Aorta (tissue), 4 donors: ENCODE data around the gene CRX. TPM values are rescaled to one million over a fixed set of nuclear protein-coding genes. Genes with fewer than 3 reads are reported as not detected.

Experiments used
- polyA plus RNA-seq, 2 donors: library from polyadenylated mRNA; stranded (reverse); fragments of 200-250 nt; gene quantifications; one replicate each; pipeline ENCODE4 v1.2.3, GENCODE V29; 2013
- total RNA-seq, 2 donors: library from RNA; stranded (reverse); fragmentation: NEBNext Ultra II Directional; extraction: Animal tissue kit (Norgen Biotek cat#: 25700); gene quantifications; one replicate each; pipeline ENCODE4 v1.2.1, GENCODE V29; 2021
- donor health status: healthy with polysubstance abuse.
- donor health status: Bipolar disorder and iron deficiency.
- donor health status: DM: no; HTN: no; CAD: no.
- donor health status: DM: yes; HTN: yes; CAD: no.

Gene CRX
- total and polyA plus RNA-seq, 4 donors: 0.25 TPM; not detected in 3

Other genes with a start within 250 kb of the CRX start
- under 1 TPM; 0.13 to 0.30 TPM for gene ZNF541, start 248.8 kb upstream of the CRX start, total RNA-seq
- under 1 TPM in 1 of 2 donors, not detected in 1; 0.38 TPM for gene ZNF541, start 248.8 kb upstream of the CRX start, polyA plus RNA-seq
- gene BICRA, start 212.8 kb upstream of the CRX start, total RNA-seq: 10 to 100 TPM; 12.3 to 17.9 TPM
- gene BICRA, start 212.8 kb upstream of the CRX start, polyA plus RNA-seq: 10 to 100 TPM in 1 of 2 donors, under 1 TPM in 1; 0.88 to 12.3 TPM
- gene EHD2, start 108.5 kb upstream of the CRX start, total RNA-seq: 100 to 1,000 TPM; 170 to 189 TPM
- 100 to 1,000 TPM in 1 of 2 donors, 10 to 100 TPM in 1; 38.4 to 121 TPM for gene EHD2, start 108.5 kb upstream of the CRX start, polyA plus RNA-seq
- gene NOP53, start 76.4 kb upstream of the CRX start, total RNA-seq: 100 to 1,000 TPM; 214 to 319 TPM
- gene NOP53, start 76.4 kb upstream of the CRX start, polyA plus RNA-seq: 100 to 1,000 TPM; 446 to 680 TPM
- gene SELENOW, start 43.2 kb upstream of the CRX start, total RNA-seq: 100 to 1,000 TPM; 319 to 453 TPM
- gene SELENOW, start 43.2 kb upstream of the CRX start, polyA plus RNA-seq: 1,000 to 10,000 TPM; 1,063 to 1,551 TPM
- gene TPRX1, start 17.4 kb upstream of the CRX start, total RNA-seq: not detected
- gene TPRX1, start 17.4 kb upstream of the CRX start, polyA plus RNA-seq: not detected
- not detected for gene TPRX2, start 37.3 kb downstream of the CRX start, total RNA-seq
- gene TPRX2, start 37.3 kb downstream of the CRX start, polyA plus RNA-seq: not detected
- not detected for gene SULT2A1, start 64.4 kb downstream of the CRX start, total RNA-seq
- 10 to 100 TPM in 1 of 2 donors, not detected in 1; 23.7 TPM for gene SULT2A1, start 64.4 kb downstream of the CRX start, polyA plus RNA-seq
- gene BSPH1, start 170.2 kb downstream of the CRX start, total RNA-seq: not detected
- gene BSPH1, start 170.2 kb downstream of the CRX start, polyA plus RNA-seq: not detected
- gene ELSPBP1, start 172.7 kb downstream of the CRX start, total RNA-seq: not detected
- gene ELSPBP1, start 172.7 kb downstream of the CRX start, polyA plus RNA-seq: under 1 TPM in 1 of 2 donors, not detected in 1; 0.74 TPM
- not detected for gene CABP5, start 222.1 kb downstream of the CRX start, total RNA-seq
- gene CABP5, start 222.1 kb downstream of the CRX start, polyA plus RNA-seq: not detected